ENCODE results near the gene RIBC1. TPM values are rescaled to one million over a fixed set of nuclear protein-coding genes. Genes with fewer than 3 reads are reported as not detected.

RIBC1 gene
- total and polyA plus RNA-seq, 10 of the 15 experiments (the other 5 are each of a cell fraction or from before 2014, with no cell fraction given) = 0.22 to 1.0 (median 0.54) TPM

- TF ChIP-seq ELK1 (IDR thresholded peaks at IDR 0.05; ENCODE audit: low read depth, low read length) = 0 out of 2 replicates have a peak, but pooled peaks have one; percentile 45
These were observed 11.3 kb downstream of the RIBC1 start, which contains the start of gene HSD17B10 (continued) for GRCh38 chrX:53433651-53434639.

GRCh38 chrX:53435997-53436396 lies 13.3 kb downstream of the RIBC1 start:
- Histone ChIP-seq H3K79me2 (ENCODE audit: control insufficient read depth, insufficient read depth, low read length) (peaks cover 9% of the 10 kb centered on the region), H3K27me3 (replicated peaks in 1 of 2; ENCODE audit: control insufficient read depth in 2 of 2, insufficient read depth in 2 of 2, low read length in 1 of 2) (peaks cover 0 to 3% of the 10 kb centered on the region in 2 experiments; a peak in 1 of 4 replicates), H4K20me1 (ENCODE audit: control insufficient read depth, insufficient read depth) (no peaks in the 10 kb centered on the region), H3K27ac (ENCODE audit: control insufficient read depth, insufficient read depth) (no peak overlapping the region), H2AFZ (ENCODE audit: control insufficient read depth, low read depth, low read length) (no peak overlapping the region), H3K9ac (ENCODE audit: control insufficient read depth, insufficient read depth, low read length) (no peak overlapping the region), H3K4me3 (no peak overlapping the region), H3K4me2 (ENCODE audit: control insufficient read depth, insufficient read depth) (no peak overlapping the region), H3K9me3 (replicated peaks; ENCODE audit: control insufficient read depth, insufficient read depth, low read length) (no peaks in the 10 kb centered on the region), H3K36me3 (ENCODE audit: control insufficient read depth in 2 of 2, insufficient read depth in 2 of 2, low read length in 1 of 2) (no peaks in the 10 kb centered on the region), H3K4me1 (ENCODE audit: control insufficient read depth, insufficient read depth, low read length) (peaks cover 2% of the 10 kb centered on the region)
- intact Hi-C loops (cut with micrococcal nuclease; ENCODE audit: unreplicated experiment) = loop anchor here (1.0 to 2.0 kb wide), 2 partner anchors 119 to 123 kb away; no protein-coding TSS in a partner anchor
- WGBS (ENCODE audit: insufficient coverage, insufficient replicate concordance, low lambda C conversion rate, missing lambda C conversion rate) = 3% methylated on average over 4 of the region's 4 CpGs
- ChIA-PET RAD21 (ENCODE audit: unreplicated experiment) (interaction anchor here (1.0 to 3.3 kb wide), 8 partner anchors 10 to 126 kb away, joined by 3 to 21 read pairs (median 6); partner anchors contain the start of genes RIBC1 and SMC1A), SMC1A (ENCODE audit: uncharacterized antibody, unreplicated experiment) (interaction anchor here (0.7 to 3.6 kb wide), 8 partner anchors 10 to 152 kb away, joined by 3 to 22 read pairs (median 4); partner anchors contain the start of genes RIBC1 and SMC1A), CTCF (interaction anchor here (0.9 to 6.6 kb wide), 13 partner anchors 8 to 512 kb away, joined by 3 to 122 read pairs (median 6); partner anchors contain the start of genes RIBC1 and SMC1A), POLR2A (interaction anchor here (1.7 kb wide), 1 partner anchor 13 kb away, joined by 7 read pairs; the partner anchor contains the start of genes RIBC1 and SMC1A)
- no TSS peak for BruUV-seq (replicated peaks)
- TF ChIP-seq CTCF (IDR thresholded peaks at IDR 0.05 in 2 of 3, conservative IDR thresholded peaks at IDR 0.05 in 1 of 3; ENCODE audit: control insufficient read depth in 2 of 3, extremely low read depth in 1 of 3, insufficient read depth in 1 of 3, low read depth in 3 of 3, low read length in 3 of 3) (peak; percentile 88 to 93 (median 93)), JUND (IDR thresholded peaks at IDR 0.05; ENCODE audit: low read depth, low read length) (no peak), PAX5 (IDR thresholded peaks at IDR 0.05; ENCODE audit: borderline replicate concordance, low read depth, low read length) (peak; percentile 75; the same call in 1 of the 2 replicates), HSF1 (IDR thresholded peaks at IDR 0.05; ENCODE audit: low read depth, low read length) (no peak), YY1 (IDR thresholded peaks at IDR 0.05; ENCODE audit: low read depth, low read length) (0 out of 2 replicates have a peak, but pooled peaks have one; percentile 51), SMARCA5 (IDR thresholded peaks at IDR 0.05) (0 out of 2 replicates have a peak, but pooled peaks have one; percentile 38), WRNIP1 (IDR thresholded peaks at IDR 0.05; ENCODE audit: borderline replicate concordance, low read depth, low read length) (no peak), RAD21 (IDR thresholded peaks at IDR 0.05; ENCODE audit: insufficient read depth, low read depth, low read length) (peak; percentile 71), TCF12 (IDR thresholded peaks at IDR 0.05; ENCODE audit: low read depth, low read length) (0 out of 2 replicates have a peak, but pooled peaks have one; percentile 23), SMC3 (IDR thresholded peaks at IDR 0.05; ENCODE audit: borderline replicate concordance, low read length) (peak; percentile 73)
- TF ChIP-seq, protein P1, sequence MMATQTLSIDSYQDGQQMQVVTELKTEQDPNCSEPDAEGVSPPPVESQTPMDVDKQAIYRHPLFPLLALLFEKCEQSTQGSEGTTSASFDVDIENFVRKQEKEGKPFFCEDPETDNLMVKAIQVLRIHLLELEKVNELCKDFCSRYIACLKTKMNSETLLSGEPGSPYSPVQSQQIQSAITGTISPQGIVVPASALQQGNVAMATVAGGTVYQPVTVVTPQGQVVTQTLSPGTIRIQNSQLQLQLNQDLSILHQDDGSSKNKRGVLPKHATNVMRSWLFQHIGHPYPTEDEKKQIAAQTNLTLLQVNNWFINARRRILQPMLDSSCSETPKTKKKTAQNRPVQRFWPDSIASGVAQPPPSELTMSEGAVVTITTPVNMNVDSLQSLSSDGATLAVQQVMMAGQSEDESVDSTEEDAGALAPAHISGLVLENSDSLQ (IDR thresholded peaks at IDR 0.05) = no peak
- FAIRE-seq = peak; percentile 92
- DNase-seq (ENCODE audit: low read depth, low spot score) = peak; percentile 9
- in situ Hi-C loops (cut with MboI) = no loop called here
- peak; percentile 80 for ATAC-seq
